NCI-H82 treated with DMSO at 0.1 percent for 48 hours (cell line): ENCODE data around the gene MIF4GD.
"Not testable (repeated sequence)": the region's sequence is repeated elsewhere in the genome, so short reads cannot be mapped to it uniquely, and the experiment has no call there.

ENCODE experiments used
- DNase-seq: peaks from one replicate; lab custom pipeline; 2025; ENCODE audit not compliant: unreplicated experiment; lab: John Stamatoyannopoulos, UW

The MIF4GD gene

DNA sequence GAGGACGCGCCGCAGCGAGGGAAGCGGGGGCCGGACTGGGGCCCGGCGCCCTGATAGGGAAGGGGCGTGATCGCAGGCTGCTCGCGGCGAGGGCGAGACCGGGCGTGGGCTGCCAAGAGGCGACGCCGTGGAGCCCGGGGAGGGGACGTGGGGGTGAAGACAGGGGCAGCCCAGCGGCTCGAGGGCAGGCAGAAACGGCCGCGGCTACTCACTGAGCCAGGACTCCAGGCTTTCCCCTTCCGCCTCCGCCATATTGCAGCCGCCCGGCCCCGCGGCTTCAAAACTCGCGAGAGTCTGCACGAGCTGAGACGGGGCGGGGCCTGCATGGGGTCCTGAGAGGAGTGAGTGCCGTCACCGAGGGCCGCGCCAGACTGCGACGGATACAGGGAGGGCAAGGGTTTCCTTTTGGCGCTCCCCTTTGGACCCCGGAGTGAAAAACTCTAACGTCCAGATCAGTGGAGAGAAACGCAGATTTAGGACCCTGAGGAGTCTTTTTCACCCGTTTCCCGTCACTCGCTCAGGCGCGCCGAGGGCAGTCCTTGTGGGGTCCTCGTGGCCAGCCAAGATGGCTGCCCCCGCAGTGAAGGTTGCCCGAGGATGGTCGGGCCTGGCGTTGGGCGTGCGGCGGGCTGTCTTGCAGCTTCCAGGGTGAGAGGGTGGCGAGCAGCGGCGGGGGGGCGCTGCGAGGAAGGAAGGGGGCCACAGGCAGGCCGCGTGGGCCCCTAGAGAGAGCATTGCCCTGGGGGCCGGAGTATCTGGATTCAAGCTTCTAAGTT, 9.5 kb downstream of the MIF4GD start, which contains the start of the genes GGA3 and MRPS7:
Gene GGA3 (minus strand): TSS at position 271 of the 776 bp plus-strand sequence. CDS start 19 bp downstream, at position 252.
Gene MRPS7 (plus strand): TSS at position 544 of the 776 bp plus-strand sequence. CDS start 22 bp downstream, at position 566.
- peak; percentile 87 for DNase-seq

DNA sequence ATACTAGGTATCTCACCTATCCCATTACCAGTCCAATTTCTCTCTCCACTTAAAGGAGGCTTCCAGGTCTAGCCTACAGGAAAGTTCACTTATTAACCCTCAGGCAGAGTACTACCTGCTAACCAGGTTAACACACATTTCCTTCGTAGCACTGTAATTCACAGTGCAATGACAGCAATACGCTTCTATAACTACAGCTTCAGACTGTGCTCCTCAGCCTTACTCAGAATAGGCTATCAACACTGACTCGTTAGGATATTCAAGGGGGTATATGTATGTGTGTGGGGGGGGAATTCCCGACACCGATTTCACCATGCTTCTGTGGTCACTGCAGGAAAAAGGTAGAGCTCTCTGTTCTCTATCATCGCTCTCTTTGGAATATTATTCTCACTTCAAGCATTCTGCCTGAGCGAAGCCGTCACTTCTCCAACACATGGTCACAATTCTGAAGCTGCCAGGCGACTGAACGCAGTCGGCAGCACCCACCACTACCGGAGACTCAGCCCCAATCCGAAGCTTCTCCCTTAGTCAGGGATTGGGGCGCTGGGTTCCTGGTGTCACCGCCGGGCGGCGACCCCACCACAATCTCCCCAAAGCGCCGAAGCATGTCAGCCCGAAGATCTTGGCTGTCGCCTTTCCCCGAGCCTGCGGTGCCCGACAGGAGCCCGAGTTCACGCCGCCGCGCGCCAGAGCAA, 10.2 kb downstream of the MIF4GD start:
- no peak for DNase-seq

DNA sequence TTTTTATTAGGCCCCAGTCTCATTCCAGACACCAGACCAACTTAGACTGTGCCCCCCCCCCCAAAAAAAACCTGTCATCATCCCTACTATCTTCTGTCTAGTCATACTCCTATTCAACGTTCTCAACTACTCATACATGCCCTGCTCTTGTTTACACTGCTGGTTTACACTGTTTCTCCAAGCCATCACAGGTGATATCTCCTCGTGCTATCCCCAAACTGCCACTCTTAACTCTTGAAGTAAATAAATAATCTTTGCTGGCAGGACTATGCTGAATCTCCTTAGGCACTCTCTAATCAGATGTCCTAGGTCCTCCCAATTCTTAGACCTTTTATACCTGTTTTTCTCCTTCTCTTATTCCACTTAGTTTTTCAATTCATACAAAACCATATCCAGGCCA, 13.8 kb downstream of the MIF4GD start:
- DNase-seq, result not testable (repeated sequence)

DNA sequence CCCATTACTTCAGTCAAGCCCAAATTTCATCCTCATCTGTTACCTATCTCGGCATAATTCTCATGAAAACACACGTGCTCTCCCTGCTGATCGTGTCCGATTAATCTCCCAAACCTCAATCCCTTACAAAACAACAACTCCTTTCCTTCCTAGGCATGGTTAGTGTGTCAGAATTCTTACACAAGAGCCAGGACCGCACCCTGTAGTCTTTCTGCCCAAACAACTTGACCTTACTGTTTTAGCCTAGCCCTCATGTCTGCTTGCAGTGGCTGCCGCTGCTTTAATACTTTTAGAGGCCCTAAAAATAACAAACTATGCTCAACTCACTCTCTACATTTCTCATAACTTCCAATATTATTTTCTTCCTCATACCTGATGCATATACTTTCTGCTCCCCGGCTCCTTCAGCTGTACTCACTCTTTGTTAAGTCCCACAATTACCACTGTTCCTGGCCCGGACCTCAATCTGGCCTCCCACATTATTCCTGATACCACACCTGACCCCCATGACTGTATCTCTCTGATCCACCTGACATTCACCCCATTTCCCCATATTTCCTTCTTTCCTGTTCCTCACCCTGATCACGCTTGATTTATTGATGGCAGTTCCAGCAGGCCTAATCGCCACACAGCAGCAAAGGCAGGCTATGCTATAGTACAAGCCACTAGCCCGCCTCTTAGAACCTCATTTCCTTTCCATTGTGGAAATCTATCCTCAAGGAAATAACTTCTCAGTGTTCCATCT, 14.9 kb downstream of the MIF4GD start:
- not testable (repeated sequence) for DNase-seq

DNA sequence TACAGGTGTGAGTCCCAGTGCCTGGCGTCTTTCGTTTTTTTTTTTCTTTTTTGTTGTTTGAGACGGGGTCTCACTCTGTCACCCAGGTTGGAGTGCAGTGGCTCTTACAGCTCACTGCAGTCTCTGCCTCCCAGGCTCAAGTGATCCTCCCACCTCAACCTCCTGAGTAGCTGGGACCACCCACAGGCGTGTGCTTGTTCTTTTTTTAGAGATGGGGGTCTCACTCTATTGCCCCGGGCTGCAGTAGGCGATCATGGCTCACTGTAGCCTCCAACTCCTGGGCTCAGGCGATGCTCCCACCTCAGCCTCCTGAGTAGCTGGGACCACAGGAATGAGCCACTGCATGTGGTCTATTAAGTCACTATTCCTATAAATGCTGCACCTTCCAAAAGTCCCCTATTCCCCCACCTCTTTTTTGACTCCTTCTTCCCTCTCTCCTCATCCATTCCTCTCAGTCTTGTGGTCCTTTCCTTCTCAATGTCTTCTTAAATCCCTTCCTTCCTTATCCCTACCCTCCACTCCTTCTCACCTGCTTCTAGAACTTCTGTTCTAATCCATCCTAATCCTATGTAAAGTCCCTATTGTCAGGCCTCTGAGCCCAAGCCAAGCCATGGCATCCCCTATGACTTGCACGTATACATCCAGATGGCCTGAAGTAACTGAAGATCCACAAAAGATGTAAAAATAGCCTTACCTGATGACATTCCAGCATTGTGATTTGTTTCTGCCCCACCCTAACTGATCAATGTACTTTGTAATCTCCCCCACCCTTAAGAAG, 18.8 kb downstream of the MIF4GD start:
- DNase-seq, result peak; percentile 30

DNA sequence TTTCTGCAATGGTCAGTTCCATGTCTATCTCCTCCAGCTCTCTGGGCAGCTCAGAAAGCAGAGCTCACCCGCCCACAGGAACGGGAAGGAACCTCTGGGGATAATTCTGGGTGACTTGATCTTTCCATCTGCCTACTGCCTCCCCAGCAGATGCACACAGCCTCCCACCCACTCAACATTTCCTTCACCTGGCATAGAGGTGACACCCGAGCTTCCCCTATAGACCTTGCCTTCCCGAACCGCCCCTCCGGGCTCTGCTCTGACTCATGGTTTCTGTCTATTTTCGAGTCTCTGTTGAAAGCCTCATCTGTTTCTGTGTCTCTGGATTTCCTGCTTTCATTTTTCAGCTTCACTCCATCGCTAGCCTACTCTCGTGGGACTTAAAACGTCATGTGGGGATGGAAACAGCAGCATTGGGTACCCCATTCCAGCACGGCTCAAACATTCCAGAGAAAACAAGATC, 21.0 kb downstream of the MIF4GD start:
- no peak for DNase-seq

DNA sequence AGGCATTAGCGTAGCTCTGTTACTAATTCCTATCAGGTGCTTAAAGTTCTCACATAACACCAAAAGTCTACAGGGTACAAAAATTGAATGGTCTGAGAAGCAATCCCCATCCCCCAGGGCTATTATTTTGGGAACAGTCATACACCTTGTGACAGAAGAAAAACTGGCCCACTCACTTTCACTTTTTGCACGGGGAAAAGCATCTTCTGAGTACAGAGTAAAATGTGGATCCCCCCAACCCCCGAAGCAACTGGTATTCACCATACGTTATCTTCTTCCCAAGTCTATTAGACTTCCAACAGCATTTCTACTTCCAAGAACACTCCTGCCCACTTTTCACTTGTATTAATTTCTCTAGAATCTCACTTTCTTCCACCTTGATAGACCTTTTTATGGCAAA, 21.5 kb downstream of the MIF4GD start:
- DNase-seq, result no peak

DNA sequence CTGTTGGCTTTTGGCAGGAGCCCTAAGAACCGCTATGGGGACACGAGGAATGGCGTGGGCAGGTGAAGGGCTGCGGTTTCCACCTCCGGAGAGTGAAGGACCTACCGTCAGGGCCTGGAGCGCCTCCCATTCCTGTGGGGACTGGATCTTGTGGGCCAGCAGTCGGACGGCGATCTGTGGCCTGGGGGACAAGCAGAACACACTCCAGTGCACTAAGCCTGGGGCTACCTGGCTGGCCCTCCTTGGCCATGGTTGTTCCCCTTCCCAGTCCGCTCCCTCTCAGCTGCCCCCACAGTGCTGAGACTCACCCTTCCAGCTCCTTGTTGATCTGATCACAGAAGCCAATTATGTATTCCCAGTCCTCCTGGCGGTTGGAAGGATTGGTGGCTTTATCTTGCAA, 24.6 kb downstream of the MIF4GD start:
- DNase-seq, result no peak

DNA sequence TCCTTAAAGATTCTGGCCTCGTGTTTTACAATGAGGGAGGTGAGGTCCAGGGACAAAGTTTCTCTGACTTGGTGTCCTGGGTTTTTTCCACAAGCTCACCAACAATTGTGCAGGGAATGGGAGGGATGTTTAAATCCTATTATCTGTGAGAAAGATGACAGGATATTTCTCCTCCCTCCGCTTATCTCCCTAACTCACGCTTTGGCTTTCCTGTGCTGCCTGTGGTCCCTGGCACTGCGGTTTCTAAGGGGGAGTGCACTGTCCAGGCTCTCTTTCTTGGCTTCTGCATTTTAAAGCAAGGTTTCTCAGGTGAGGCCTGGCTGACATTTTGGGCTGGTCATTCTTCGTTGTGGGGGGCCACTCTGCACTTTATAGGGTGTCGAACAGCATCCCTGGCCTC, 26.0 kb downstream of the MIF4GD start:
- DNase-seq, result no peak

DNA sequence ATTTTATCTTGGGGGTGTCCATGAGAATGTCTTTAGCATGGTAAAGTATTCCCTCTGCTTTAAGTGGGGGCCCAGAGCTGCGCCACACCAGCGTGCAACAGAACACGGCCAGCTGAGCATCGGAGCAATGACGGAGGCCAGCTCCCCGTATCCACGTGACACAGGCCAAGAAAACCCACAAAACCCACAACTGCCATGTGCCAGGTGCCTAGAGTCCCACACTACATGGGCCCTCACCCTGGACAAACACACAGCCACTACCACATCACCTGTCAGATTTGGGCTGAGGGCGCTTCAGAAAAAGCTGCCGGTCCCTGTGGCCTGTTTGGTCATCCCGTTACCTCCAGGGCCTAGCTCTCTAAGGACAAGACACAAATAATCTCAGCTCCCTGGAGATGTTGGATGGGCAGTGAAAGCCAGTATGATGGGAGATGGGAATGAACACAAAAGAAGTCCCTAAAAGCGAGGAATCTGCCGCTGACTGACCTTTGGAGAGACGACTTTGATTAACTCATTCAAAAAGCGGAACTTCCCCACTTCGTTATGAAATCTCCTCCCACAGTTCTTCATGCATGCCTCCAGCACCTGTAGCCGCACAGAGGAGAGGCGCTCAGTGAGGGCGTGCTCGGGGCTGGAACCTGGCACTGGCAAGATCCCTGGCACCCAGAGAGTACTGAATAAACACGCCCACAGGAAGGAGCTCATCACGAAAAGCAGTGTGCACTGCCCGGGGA, 26.7 kb downstream of the MIF4GD start:
- no peak for DNase-seq

DNA sequence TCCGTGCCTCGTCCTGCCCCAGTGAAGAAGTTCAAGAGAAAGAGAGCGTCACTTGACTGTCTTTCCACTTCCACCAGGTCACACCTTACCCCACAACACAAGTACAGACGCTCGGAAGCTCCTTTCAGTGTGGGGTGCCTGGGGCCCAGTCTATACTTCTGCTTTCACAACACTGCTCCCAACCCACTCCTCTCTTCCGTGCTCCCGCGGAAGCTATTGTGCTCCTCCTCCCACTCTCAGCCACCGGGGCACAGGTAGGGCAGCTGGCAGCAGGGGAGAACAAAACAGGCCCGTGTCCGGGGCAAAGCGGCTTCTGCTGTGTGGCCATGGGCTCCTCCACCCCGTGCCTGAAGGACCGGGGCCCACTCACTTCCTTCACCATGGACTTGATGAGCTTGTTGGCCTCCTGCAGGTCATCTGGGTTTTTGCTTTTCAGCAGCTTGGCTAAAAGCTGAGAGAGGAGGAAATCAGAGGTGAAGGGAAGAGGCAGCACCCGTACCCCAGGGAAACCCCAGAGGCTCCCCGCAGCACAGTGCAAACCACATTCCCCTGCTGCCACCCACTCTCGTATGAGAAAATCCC, 28.5 kb downstream of the MIF4GD start:
- DNase-seq, result no peak

DNA sequence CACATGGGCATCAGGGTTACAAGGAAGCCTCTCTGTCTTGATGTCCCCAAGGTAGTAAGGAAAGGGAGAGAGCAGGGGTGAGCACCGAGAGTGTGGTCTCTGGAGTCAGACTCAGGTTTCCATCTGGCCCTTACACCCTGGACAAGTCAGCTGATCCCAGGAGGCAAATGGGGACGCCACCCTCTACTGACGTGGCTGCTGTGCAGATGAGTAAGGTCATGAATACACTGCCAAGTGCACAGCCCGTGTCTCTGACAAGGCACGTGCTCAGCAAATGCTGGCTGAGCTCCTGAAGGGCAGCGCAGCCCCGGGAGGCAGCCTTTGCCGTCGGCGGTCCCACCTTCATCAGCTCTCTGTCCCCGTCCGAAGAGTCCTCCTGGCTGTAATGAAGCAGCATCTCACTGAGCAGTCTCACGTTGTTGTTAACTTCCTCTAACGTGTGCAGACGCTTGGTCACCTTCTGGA, 29.0 kb downstream of the MIF4GD start:
- no peak for DNase-seq

DNA sequence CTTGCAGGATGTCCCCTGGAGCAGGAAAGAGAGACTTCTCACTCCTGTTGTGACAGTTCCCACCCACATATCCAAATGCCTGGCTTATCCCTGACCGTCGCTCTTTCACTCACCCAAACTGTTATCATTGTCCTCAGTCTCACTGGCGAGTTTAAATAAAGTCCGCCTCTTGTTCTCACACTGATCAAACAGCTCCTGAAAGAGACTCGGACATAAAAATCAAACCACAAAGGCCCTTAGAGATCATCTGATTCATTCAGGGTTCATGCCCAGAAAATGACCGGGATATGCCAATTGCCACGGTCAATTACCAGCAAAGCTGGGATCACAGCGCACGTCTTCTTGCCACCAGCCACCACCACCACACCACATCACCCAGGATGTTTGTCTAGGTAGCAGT, 29.5 kb downstream of the MIF4GD start:
- no peak for DNase-seq

DNA sequence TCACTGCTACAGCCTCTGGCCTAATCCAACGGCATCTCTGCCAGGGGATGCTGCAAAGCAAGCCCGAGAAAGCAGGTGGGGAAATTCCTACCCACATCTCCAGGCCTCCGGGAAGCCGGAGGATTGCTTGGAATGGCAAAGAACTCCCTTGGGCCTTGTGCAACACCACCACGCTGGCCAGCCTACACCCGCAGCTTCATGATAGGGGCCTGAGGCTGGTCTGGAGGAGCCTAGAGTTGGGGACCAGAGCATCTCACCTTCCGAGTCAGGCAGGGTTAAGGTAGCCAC, 29.9 kb downstream of the MIF4GD start:
- DNase-seq, result no peak

DNA sequence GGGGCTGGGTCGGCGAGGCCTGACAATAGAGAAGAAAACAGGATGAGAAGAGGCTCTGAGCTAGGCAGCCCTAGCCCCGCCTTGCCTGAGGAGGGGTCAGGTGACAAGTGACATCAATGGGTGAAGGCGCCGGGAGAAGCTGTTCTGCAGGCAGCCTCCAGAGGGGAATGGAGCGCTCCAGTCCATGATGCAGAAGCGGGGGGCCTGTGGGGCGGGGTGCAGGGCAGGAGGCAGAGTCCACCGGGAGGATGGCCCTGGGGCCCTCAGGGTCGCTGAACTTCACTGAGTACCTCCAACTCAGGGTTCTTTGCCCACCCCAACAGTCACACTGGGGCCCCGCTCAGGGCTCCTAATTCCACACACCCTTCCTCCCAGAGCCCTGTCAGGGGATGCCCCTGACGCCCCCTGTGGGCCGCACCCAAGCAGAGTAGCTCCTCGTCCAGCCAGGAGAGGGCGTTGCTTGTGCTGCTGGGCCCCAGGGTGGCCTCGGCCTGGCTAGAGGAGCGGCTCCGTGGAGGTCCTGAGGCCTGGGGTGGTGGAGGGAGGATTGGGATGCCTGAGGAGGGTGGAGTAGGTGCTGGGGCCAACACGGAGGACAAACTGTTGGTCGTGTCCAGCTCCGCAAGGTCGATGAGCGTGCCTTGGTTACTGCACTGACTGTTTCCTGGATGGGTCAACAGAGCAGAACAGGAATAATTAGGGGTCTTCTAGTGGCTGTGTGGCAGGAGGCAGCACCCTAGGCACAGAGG, 30.5 kb downstream of the MIF4GD start:
- peak; percentile 30 for DNase-seq

DNA sequence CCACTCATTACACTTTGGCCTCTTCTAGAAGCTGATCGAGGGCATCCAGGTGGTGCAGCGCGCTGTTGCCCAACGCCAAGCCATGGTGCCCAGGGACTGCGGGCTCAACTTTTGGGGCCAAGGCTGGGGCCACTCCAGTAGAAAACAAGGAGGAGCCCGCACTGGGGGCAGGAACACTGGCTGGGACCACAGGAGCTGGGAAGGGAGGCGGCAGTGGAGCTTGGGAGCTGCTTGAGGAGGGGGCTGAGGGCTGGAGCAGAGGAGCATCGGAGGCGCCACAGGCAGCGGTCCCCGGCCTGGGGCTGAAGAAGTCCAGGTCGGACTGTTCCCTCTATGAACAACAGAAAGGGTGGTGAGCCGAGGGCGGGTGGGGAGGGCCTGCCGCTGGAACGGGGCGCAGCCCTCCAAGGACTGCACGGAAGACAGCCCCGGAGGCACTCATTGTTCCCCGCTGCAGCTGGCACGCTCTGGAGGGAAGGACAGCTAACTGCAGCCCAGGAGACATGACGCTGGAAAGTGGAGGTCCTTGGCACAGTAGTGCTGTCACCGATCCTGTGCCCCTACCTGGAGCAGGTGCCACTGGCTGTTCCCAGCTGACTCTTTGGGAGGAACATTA, 31.1 kb downstream of the MIF4GD start:
- DNase-seq, result no peak

DNA sequence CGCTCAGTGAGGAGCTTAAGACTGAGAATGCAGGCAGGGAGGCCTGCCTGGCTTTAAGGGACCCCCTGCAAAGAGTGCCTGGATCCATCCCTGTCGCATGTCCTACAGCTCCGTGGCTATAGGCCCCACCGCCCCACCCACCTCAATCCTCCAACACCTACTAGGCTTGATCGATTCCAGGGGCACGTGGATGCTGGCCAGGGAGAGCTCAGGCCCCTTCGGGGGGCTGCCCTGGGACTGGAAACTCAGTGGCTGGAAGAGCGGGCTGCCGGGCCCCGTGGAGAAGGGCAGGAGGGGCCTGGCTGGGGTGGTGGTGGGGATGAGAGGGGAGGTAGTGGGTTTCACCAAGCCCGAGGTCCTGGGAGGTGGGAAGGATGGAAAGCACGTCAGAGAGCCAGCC, 31.8 kb downstream of the MIF4GD start:
- DNase-seq, result no peak

DNA sequence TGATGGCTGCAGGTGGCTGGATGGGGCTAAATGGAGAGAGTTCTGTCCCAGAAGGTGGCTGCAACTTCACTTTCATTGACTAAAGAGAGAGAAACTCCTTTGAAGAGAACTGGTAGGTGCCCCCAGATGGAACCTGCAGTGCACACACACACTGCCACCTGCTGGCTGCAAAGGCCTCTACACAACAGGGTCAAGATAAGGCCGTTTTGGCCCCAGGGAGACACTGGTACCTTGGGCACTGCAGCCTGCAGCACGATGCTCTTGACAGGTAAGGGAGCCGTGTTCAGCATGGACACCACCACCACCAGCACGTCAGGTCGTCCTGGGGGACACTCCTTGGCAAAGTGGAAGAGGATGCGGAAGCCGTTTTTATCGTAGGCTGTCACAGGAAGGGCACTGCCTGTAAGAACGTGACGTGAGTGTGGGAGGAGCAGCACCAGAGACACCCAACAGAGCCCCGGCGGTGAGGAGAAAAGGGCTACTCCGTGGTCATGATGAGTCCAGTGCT, 32.3 kb downstream of the MIF4GD start:
- DNase-seq, result peak; percentile 31
